ENCODE results near the gene TMEM51.

TMEM51 gene

GRCh38 chr1:15177710-15178166 is 24.2 kb downstream of the TMEM51 start:
- DNase-seq (ENCODE audit: low read depth) = no peak

GRCh38 chr1:15178571-15179484 is 25.3 kb downstream of the TMEM51 start:
- no peak for DNase-seq (ENCODE audit: low read depth)

DNA sequence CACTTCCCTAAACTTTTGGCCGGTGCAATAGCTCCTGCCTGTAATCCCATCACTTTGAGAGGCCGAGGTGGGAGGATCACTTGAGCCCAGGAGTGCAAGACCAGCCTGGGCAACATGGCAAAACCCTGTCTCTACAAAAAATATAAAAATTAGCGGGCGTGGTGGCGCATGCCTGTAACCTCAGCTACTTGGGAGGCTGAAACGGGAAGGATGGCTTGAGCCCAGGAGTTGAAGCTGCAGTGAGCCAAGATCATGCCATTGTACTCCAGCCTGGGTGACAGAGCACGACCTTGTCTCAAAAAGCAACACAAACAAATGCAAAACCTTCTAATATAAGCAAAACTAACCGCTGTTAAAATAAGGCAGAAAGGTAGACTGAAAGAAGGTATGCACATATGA is 25.9 kb downstream of the TMEM51 start:
- DNase-seq (ENCODE audit: low read depth) = no peak

DNA sequence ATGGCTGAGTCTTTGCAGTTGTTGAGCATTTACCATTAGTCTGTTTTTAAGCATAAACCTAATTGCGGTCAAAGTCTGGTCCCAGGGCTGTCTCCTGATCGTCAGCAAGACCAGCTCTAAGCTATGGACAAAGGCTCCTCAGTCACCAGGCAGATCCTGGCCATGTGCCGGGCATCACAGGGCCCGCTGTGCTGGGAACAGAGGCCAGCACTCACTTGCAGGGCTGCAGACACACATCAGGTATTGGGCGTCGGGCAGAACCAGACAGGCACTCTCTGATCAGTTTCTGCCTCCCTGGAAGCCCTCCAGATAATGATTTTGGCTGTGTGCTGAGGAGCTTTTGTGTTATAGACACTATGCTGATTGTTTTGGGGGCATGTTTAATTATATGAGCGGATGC is 26.6 kb downstream of the TMEM51 start:
- DNase-seq (ENCODE audit: low read depth) = no peak

DNA sequence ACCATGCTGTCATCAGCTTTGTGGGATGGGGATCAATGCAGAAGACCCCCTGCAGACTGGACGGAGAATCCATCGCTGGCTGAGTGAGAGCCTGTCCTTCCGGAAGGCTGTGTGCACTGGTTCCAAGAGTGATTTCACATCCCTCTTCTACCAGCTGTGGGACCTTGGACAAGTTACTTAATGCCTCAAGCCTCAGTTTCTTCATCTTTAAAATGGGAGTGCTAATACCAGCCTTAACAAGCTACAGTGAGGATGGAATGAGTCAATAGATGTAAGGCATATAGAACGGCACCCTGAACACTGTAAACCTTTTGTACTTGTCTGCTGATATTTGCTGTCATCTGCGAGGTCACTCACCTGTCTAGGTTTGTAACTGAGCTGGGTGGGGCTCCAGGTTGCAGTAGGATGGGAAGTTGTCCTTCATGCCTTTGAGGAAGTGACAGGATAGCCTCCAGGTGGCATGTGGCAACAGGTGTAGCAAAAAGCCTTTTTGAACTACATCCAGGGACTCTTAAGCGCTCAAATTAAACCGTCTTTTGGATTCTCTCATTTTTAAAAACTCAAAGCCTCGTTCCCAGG is 27.5 kb downstream of the TMEM51 start:
- DNase-seq (ENCODE audit: low read depth) = no peak

GRCh38 chr1:15181564-15181963 is 28.0 kb downstream of the TMEM51 start:
- DNase-seq (ENCODE audit: low read depth) = no peak

- DNase-seq (ENCODE audit: low read depth) = no peak
These were observed 31.1 kb downstream of the TMEM51 start for GRCh38 chr1:15184436-15185241.

GRCh38 chr1:15185617-15186016 is 32.1 kb downstream of the TMEM51 start:
- no peak for DNase-seq (ENCODE audit: low read depth)

- no peak for DNase-seq (ENCODE audit: low read depth)
These were observed 32.7 kb downstream of the TMEM51 start for GRCh38 chr1:15186073-15186845.

- no peak for DNase-seq (ENCODE audit: low read depth)
These were observed 33.3 kb downstream of the TMEM51 start for GRCh38 chr1:15186846-15187151.

DNA sequence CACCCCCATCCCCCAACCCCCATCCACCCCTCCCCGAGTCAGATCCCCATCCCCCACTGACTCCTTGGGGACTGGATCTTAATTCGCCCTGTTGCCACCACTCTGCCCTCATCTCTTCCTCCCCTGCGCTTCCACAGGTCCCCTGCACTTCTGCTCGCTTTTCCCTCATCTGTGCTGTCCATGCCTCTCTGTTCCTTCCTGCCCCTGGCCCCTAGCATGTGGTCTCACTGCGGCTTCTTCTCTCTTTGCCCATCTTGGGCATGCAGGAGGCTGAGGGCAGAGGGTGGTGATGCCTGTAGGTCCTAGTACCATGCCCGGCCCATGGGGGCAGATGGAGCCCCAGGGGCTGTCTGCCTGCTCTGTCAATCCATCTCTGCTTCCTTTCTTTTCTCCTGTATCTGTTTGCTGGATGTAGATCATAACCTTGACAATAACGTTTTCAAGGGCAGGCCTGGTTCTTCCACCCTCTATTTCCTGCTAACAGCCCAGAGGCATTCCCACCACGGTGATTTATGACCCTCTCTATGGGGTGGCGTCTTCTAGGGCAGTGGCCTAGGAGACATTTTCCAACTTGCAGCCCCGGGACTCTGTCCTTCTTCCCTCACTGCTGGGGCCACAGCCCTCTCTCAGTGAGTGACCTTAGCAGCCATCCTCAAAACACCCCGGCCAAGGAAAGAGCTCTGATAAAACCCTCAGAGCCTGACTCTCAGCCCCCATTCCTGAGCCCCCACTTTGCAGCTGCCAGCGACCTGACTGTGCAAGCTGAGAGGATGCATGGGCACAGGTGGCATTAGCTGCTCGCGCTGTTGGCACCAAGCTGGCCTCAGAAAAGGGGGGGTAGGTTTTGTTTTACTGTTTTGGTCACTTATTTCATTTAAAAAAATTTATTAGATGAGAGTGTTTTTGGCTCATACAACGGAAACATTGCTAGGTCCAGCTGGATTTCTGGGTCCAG is 33.9 kb downstream of the TMEM51 start:
- no peak for DNase-seq (ENCODE audit: low read depth)

DNA sequence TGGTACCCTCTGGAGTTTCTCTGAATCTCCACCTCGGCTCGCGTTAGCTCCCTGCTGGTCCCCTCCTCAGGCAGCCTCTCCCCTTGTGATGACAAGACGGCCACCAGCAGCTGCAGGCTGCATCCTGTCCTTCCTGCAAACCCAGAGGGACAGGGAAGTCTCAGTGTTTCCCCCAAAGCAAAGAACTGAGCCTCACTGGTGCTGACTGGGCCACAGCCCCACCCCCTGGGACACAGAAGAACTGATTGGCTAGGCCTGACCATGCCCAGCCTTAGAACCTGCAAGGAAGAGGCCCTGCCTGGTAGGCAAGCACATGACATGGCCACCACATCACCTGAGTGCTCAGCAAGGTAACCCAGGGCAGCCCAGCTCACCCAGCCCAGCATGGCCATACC is 34.6 kb downstream of the TMEM51 start:
- no peak for DNase-seq (ENCODE audit: low read depth)

DNA sequence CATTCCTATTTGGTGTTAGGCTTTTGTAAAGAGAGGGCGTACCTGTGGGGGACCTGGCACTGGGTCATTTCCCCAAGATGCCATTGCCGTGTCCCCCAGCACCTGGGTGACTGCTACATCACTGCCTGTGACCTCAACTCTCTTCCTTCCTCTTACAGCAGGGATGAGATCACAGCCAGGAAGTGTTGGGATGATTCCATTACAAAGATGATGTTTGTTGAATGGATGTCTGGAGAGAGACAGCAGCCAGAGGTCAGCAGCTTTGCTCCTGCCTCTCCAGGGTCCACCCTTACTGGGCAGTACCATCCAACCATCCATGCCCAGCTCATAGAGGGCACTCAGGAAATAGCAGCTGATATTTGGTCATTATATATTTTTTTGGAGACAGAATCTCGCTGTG is 35.1 kb downstream of the TMEM51 start:
- no peak for DNase-seq (ENCODE audit: low read depth)

- DNase-seq (ENCODE audit: low read depth) = no peak
These were observed 36.3 kb downstream of the TMEM51 start for GRCh38 chr1:15189692-15190370.

DNA sequence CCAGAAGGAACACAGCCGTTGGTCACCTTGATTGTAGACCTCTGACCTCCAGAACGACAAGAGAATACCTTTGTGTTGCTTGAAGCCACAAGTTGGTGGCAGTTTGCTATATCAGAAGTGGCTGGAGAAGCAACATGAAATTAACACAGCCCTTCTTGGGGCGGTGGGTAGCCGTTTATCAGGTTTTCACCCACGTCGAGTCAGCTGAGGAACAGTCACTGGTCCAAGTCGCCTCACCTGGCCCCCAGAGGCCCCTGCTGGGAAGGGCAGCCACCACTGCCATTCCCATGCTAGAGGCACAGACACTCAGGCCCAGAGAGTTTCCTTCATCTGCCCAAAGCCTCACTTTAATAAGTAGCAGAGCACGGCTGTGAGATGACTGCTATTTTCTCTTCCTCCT is 37.7 kb downstream of the TMEM51 start:
- DNase-seq (ENCODE audit: low read depth) = no peak

DNA sequence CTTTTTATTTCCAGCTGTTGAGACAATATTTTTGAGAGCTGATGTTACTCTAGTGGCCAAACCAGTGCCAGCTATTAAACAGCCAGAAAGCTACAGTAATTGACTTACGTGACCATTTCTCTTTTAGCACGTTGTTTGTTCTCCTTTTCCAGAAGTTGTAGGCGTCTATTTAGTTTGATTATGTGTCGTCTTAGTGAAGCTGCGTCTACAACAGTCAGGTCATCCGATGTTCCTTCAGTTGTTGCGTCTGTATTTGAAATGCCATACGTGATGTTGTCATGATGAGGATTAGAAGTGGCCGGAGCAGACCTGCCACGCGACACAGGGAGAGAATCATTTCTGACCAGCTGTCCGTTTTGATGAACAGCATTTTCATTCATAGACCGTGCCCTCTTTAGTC is 38.2 kb downstream of the TMEM51 start:
- DNase-seq (ENCODE audit: low read depth) = no peak

DNA sequence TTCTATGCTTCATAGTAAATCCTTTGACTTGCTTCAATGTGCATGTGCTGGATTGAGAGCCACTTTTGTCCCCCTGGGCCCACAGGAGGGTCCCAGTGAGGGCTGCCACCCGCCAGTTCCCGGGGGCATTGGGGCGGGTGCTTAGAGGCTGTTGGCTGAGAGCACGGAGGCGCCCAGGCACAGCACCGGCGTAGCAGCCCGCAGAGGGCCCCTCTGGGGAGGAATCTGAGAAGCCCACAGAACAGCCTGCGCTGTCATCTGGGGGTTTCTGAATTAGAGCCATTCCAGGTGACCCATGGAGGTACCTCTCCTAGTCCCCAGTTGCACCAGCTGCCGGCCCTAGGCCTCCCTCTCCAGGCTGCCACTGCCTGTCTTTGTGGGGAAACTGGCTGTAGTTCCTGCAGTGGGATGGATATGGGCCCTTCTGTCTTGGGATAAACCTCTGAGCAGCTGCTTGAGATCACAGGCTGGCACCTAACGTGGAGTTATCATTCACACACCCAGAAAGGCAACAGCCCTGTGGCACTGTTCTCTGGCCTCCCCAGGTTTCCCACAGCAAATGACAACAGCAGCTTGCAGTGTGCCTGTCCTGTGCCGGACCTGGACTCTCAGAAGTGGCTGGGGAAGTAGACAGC is 39.5 kb downstream of the TMEM51 start:
- DNase-seq (ENCODE audit: low read depth) = no peak

GRCh38 chr1:15195420-15196052 is 42.0 kb downstream of the TMEM51 start:
- no peak for DNase-seq (ENCODE audit: low read depth)

GRCh38 chr1:15196069-15196468 is 42.5 kb downstream of the TMEM51 start:
- DNase-seq (ENCODE audit: low read depth) = no peak
